ENCODE data around the gene PLPP4. TPM values are rescaled to one million over a fixed set of nuclear protein-coding genes. Genes with fewer than 3 reads are reported as not detected.

The PLPP4 gene
- total RNA-seq, 3 donors from 2014 or later, result not detected

DNA sequence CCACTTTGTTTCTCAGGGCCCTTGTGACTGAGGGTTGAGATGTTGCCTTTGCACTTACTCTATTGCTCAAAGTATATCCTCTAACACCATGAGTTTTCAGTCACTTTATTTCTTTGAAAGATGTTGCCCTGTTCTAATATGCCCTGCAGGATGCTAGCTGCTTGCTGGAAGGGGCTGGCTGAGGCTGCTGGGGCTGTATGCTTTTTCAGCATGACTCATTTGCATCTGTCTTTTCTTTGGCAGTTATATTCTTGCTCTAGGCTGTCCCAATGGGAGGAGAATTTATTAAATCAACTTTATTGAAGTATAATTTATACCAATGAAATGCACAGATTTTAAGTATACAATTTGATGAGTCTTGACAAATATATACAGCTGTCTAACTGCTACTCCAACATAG lies 157.7 kb downstream of the PLPP4 start:
- no peaks in the 10 kb centered on the region for H3K27me3 ChIP-seq
- H3K4me3 ChIP-seq, result no peak overlapping the region
- H3K9me3 ChIP-seq, result peaks cover 0 to 13% of the 10 kb centered on the region in 2 donors
- no peak for DNase-seq (ENCODE audit: low spot score in 2 of 2)
- no peaks in the 10 kb centered on the region for H3K4me1 ChIP-seq
- intact Hi-C loops (cut with DNase I; ENCODE audit: low total_unique reads), result no loop called here
- H3K27ac ChIP-seq, result no peak overlapping the region
- no peaks in the 10 kb centered on the region for H3K36me3 ChIP-seq
- no peak for TF ChIP-seq POLR2AphosphoS5 (IDR thresholded peaks at IDR 0.05)
- TF ChIP-seq, protein P1, sequence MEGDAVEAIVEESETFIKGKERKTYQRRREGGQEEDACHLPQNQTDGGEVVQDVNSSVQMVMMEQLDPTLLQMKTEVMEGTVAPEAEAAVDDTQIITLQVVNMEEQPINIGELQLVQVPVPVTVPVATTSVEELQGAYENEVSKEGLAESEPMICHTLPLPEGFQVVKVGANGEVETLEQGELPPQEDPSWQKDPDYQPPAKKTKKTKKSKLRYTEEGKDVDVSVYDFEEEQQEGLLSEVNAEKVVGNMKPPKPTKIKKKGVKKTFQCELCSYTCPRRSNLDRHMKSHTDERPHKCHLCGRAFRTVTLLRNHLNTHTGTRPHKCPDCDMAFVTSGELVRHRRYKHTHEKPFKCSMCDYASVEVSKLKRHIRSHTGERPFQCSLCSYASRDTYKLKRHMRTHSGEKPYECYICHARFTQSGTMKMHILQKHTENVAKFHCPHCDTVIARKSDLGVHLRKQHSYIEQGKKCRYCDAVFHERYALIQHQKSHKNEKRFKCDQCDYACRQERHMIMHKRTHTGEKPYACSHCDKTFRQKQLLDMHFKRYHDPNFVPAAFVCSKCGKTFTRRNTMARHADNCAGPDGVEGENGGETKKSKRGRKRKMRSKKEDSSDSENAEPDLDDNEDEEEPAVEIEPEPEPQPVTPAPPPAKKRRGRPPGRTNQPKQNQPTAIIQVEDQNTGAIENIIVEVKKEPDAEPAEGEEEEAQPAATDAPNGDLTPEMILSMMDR (IDR thresholded peaks at IDR 0.05), result no peak
- TF ChIP-seq POLR2A (IDR thresholded peaks at IDR 0.05), result no peak

- Histone ChIP-seq H3K4me3 (no peak overlapping the region), H3K4me1 (no peaks in the 10 kb centered on the region), H3K36me3 (no peaks in the 10 kb centered on the region), H3K27ac (no peak overlapping the region), H3K9me3 (peaks cover 0 to 13% of the 10 kb centered on the region in 2 donors), H3K27me3 (no peaks in the 10 kb centered on the region)
- no peak for DNase-seq (ENCODE audit: low spot score in 2 of 2)
- intact Hi-C loops (cut with DNase I; ENCODE audit: low total_unique reads), result no loop called here
- no peak for TF ChIP-seq POLR2A (IDR thresholded peaks at IDR 0.05)
- TF ChIP-seq POLR2AphosphoS5 (IDR thresholded peaks at IDR 0.05), result no peak
- TF ChIP-seq, protein P1 (IDR thresholded peaks at IDR 0.05), result no peak
Measured at GRCh38 chr10:120616311-120616911, 159.4 kb downstream of the PLPP4 start.

- H3K9me3 ChIP-seq, result peaks cover 0 to 17% of the 10 kb centered on the region in 2 donors
- no peak for DNase-seq (ENCODE audit: low spot score in 2 of 2)
- intact Hi-C loops (cut with DNase I; ENCODE audit: low total_unique reads), result no loop called here
- no peak overlapping the region for H3K27ac ChIP-seq
- no peaks in the 10 kb centered on the region for H3K4me1 ChIP-seq
- TF ChIP-seq POLR2A (IDR thresholded peaks at IDR 0.05) (no peak), POLR2AphosphoS5 (IDR thresholded peaks at IDR 0.05) (no peak)
- TF ChIP-seq, protein P1 (IDR thresholded peaks at IDR 0.05), result no peak
- no peaks in the 10 kb centered on the region for H3K36me3 ChIP-seq
- no peak overlapping the region for H3K4me3 ChIP-seq
- no peaks in the 10 kb centered on the region for H3K27me3 ChIP-seq
Measured at GRCh38 chr10:120628197-120628596, 171.2 kb downstream of the PLPP4 start.

DNA sequence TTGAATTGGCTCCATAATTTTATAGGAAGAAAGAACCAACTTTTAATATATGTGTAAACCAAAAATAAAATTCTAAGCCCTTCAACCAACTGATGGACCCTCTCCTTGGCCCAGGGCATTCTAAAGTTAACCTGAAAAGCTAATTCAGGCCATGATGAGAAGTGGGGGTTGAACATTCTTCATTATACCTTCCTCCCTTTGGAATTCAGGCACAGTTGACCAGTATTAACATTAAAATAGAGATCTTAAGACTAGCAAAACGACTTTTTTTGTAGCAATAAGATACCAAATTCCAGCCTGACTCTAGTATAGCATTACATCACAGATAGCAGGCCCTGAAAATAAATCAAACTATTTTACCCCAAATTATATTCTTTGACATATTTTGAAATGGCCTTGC lies 173.2 kb downstream of the PLPP4 start:
- H3K36me3 ChIP-seq, result no peaks in the 10 kb centered on the region
- no peak overlapping the region for H3K4me3 ChIP-seq
- DNase-seq (ENCODE audit: low spot score in 2 of 2), result no peak
- TF ChIP-seq POLR2AphosphoS5 (IDR thresholded peaks at IDR 0.05) (no peak), POLR2A (IDR thresholded peaks at IDR 0.05) (no peak)
- TF ChIP-seq, protein P1 (IDR thresholded peaks at IDR 0.05), result no peak
- H3K4me1 ChIP-seq, result no peaks in the 10 kb centered on the region
- H3K9me3 ChIP-seq, result peaks cover 0 to 17% of the 10 kb centered on the region in 2 donors
- no peak overlapping the region for H3K27ac ChIP-seq
- no peaks in the 10 kb centered on the region for H3K27me3 ChIP-seq
- intact Hi-C loops (cut with DNase I; ENCODE audit: low total_unique reads), result no loop called here

DNA sequence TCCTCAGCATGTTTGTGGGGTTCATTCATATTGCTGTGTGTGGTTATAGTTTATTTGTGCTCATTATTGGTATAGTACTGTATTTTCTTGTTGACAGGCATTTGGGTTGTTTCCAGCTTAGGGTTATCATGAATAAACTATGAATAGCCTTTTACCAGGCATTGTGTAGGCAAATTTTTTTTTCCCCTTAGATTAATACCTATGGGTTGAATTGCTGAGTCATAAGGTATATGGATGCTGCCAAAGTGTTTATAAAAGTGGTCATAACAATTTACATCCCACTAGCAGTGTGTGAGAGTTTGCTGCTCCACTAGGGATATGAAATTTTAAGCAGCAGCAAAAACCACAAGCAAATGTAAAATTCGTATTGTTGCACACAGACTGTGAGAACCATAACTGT lies 175.0 kb downstream of the PLPP4 start:
- DNase-seq (ENCODE audit: low spot score in 2 of 2), result no peak
- TF ChIP-seq POLR2A (IDR thresholded peaks at IDR 0.05) (no peak), POLR2AphosphoS5 (IDR thresholded peaks at IDR 0.05) (no peak)
- TF ChIP-seq, protein P1 (IDR thresholded peaks at IDR 0.05), result no peak
- H3K4me3 ChIP-seq, result no peak overlapping the region
- no peaks in the 10 kb centered on the region for H3K4me1 ChIP-seq
- no peak overlapping the region for H3K27ac ChIP-seq
- H3K27me3 ChIP-seq, result no peaks in the 10 kb centered on the region
- H3K36me3 ChIP-seq, result no peaks in the 10 kb centered on the region
- H3K9me3 ChIP-seq, result peaks cover 0 to 17% of the 10 kb centered on the region in 2 donors
- intact Hi-C loops (cut with DNase I; ENCODE audit: low total_unique reads), result no loop called here
